Stimulated activated CD4-positive, alpha-beta T cell treated with anti-CD3 and anti-CD28 coated beads, Interleukin-2, amount 100 ng/mL, for 48 hours (primary cell): Measurements from ENCODE around the gene POTEB2.
"Not testable (repeated sequence)": the region's sequence is repeated elsewhere in the genome, so short reads cannot be mapped to it uniquely, and the experiment has no call there.

ENCODE experiments used
- DNase-seq, 2 donors: peaks; one replicate each; pipeline ENCODE4 v3.0.0-alpha.2; 2020

The POTEB2 gene

DNA sequence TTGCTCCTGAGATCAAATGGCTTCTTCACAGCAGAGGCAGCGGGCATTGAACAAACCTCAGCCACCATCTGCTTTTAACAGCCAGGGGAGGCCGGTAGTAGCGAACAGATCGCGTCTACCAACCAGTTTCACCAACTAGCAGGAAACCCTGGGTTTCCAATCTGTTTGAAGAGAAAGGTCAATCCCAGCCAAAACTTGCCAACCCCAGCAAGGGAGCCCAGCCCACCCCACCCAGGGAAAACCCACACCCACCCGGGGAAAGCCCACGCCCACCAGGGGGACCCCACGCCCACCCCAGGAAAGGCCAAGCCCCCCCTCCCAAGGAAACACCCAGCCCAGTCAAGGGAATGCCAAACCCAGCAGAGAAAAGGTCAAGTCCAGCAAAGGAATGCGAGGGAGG lies at the start of gene POTEB2:
TSS of gene POTEB2 (minus strand) at position 101 of the 400 bp plus-strand sequence. CDS start at position 68, 33 bp downstream.
- DNase-seq = not testable (repeated sequence)

DNA sequence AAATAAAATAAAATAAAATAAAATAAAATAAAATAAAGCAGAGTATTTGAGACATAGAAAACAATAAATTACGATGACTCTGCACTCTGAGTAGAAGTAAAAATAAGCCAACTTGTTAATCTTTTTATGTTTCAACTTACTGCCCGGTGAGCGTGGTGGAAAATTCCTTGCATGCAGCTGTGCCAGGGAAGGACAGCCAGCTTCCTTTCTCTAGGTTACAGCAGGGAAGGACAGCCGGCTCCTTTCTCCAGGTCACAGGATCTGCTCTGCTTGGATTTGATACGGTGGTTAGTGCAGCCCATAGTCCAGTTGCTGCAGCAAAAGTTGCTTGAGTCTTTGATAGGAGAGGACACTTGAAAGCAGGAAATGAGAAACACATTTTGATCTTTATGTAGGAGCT lies 13.8 kb upstream of the POTEB2 start:
- DNase-seq = not testable (repeated sequence)

DNA sequence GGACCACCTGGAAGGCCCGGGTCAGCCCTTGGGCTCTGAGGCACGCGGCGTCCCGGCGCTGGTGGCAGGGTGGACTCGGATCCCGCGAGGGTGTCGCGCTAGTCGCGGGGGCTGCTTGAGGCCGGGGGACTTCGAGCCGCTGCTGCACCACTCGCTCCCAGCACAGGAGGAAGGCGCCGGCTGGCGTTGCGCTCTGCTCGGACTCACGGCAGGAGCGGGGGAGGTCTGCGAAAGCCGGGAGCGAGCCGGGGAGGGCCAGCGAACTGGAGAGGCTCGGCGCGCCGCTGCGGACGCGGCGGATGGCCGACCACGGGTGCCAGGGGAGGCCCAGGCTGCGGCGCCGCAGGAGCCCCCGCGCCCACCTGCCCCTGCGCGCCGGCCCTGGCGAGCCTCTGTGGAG lies 12.3 kb upstream of the POTEB2 start:
- not testable (repeated sequence) for DNase-seq

DNA sequence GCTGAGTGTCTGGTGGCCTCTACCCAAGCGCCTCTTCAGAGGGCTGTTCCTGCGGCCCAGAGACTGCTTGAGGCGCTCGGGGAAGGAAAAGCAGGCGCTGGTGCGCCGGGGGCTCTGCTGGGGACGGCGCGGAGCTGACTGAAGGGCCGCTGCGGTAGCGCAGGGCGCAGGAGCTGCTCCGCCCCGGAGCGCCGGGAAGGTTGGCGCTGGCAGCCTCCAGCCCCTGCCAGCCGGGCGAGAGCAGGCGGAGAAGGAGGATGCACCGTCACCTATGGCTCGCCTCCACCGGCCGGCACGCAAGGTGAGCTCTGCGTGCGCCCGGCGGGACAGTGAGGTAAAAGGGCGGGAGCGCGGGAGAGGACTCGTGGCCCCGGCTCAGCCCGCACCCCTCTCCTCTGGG lies 11.7 kb upstream of the POTEB2 start:
- DNase-seq = not testable (repeated sequence)
